ENCODE measurements around the gene TTC21B. TPM values are rescaled to one million over a fixed set of nuclear protein-coding genes. Genes with fewer than 3 reads are reported as not detected.

TTC21B gene
- total RNA-seq, 1 experiment from 2014 or later = 16.3 TPM

DNA sequence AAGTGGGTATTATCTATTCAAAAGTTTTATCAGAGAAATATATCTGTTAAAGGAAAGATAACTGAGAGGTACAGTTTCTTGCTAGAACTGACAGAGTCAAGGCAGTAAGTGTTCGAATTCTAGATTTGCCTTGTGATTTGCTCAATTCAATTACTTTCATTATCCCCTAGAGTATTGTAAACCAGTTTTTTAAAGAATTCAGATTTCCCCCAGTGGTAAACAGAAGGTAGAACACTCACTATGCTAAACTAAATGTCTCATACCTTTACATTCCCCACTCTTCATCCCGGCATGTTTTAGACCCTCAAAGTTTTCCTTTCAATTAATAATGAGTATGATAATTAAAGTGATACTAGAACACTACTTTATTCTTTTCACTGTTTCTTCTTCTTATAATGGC lies 28.6 kb downstream of the TTC21B start:
- DNase-seq (ENCODE audit: low read depth) = no peak

DNA sequence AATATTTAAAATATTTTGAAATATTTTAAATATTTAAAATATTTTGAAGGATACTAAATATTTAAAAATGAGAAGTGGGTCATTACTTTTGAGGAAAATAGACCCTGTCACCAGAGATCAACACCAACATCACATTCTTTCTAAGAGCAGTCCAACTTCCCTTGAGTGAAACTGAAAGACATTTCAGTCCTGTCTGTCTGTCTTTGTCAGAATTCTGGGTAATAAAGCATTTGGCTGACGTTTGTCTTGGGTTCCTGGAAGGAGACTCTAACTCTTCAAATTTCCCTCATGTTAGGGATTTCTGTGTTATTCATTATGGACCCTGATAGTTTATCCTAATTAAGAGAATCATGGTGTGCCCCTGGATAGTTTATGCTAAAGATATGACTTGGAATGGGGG lies 32.8 kb downstream of the TTC21B start:
- DNase-seq (ENCODE audit: low read depth) = no peak

DNA sequence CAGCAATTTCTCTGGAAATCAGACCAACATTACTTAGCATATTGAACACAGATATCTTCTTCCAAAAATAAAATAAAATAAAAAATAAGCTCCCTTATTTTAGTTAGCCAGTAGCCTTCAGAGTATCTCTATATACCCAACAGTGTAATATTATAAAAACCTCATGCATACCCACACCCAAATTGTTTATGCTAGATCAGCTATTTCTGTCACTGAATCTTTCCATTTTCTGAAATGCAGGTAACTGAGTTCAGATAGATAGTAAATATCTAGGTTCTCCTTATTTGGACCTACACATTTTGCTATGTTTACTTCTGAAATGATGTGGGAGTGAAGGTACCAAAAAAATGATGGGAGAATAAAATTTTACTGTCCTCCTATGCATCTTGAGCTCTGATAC lies 39.9 kb downstream of the TTC21B start:
- no peak for DNase-seq (ENCODE audit: low read depth)

DNA sequence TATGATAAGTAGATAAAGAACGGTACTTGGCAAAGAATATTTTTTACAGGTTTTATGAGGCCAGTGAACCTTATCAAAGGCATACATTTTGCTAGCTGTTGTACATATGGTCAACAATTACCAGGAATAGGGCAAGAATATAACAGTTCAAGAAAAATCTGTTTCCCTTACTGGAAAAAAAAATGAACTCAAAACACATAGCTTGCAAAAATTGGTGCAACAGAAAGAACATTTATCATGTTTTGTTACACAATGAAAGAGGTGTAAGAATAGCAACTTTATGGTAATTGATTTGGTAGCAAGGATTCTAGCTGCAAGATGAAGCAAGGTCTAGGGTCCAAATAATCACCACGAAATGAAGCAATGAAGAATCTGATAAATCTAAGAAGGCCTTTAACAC lies 41.6 kb downstream of the TTC21B start:
- no peak for DNase-seq (ENCODE audit: low read depth)

DNA sequence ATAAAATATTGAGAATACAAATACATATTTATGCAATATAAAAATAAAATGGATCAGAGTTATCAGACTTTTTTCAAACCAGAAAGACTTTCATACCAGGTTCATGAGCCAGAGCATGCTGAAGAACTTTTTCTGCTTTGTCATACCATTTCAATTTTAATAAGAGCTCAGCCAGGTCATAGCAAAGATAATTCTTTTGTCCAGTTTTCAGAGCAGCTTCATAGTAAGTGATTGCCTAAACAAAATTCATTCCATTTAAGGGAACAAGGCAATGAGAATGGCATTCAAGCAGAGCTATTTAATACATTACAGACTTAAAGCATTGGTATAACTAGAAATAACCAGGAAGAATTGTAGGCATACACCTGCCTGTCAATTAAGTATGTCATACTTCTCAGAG lies 42.3 kb downstream of the TTC21B start:
- no peak for DNase-seq (ENCODE audit: low read depth)

DNA sequence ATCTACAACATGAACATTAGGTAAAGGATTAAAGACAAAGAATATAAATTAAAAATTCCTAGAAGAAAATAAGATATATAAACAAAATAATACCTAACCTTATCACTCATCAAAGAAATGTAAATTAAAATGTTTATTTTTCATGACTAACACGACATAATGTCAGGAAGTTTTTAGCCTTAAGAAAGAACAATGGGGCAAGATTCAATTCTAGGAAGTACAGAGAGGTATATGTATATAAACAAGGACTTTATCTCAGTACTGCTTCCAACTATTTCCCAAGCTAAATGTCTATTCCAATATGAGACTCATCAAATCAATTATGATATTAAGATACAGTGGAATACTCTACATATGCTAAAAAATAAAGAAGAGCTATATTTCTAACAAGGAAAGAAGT lies 44.1 kb downstream of the TTC21B start:
- DNase-seq (ENCODE audit: low read depth) = no peak

DNA sequence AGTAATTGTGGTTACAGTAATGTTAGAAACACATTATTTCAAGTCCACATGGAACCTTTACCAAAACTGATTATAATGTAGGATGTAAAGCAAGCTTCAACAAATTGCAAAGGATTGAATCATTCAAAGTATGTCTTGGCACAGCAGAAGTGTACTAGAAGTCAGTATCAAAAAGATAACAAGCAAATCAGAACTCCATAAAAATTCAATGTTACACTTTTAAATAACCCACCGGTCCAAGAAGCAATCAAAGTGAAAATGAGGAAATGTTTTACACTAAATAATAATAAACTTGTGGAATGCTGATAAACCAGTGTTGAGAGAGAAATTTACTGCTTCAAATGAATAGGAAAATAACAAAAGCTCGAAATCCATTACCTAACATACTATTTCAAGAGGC lies 47.7 kb downstream of the TTC21B start:
- no peak for DNase-seq (ENCODE audit: low read depth)

DNA sequence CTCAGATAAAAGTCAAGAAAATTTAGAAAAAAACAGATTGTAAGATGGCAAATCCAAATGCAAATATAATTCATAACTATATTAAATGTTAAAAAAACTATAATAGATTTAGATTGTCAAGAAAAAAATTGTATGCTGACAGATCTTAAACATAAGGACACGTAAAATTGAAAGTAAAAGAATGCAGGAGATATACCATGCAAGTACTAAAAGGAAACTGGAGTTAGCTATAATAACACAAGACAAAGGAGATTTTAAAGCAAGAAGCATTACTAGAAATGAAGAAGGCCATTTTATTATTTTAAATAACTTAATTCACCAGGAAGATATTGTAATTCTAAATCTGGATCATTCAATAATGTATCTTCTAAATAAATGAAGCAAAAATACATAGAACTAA lies 48.3 kb downstream of the TTC21B start:
- no peak for DNase-seq (ENCODE audit: low read depth)

DNA sequence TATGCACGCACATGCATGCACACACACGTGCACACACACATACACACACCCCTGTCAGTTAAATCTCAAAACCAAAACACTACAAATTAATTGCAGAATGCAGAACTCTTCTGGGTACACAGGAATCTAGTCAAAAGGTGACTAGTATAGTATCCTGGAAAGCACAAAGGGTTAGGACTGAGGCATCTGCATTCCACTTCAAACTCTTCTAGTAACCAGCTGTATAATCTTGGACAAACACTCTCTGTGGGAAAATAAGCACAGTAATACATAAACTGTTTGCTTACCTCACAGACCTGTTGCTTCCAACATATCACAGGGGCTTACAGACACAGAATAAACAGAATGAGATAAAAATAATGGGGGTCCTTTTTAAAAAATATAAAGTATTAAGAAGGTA lies 49.1 kb downstream of the TTC21B start:
- DNase-seq (ENCODE audit: low read depth) = no peak

DNA sequence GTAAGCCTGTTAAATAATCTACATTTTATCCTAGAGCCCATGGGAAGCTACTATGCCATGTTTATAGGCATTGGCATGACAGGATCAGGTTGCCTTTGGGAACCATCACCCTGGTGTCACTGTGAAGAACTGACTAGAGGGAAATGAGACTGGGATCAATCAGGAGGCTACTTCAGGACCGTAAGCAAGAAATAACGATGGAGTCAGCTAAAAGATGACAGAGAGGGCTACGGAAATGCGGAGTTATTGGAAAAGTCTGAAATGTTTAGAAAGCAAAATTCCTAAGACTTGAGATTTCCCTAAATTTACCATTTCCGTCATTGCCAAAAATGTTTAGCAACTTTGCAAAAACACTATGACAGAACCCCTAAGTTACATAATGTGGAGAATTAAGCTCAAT lies 50.2 kb downstream of the TTC21B start:
- no peak for DNase-seq (ENCODE audit: low read depth)

DNA sequence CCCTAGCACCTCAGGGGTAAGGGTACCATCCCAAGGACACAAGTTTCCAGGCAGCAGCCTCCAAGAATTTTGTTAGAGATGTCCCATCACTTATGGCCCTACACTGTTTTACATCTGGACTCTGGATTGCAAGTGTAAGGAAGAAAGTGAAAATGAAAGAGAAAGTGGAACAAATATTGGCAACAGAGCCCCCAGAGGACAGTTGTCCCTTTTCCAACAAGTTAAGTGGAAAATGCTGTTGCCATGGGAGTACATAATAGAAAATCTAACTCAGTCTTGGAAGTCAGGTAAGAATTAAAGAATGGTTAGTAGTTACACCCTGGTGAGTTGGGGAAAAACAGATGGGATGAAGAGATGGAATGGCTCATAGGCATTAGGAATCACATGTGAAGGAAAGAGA lies 50.6 kb downstream of the TTC21B start:
- peak; percentile 7 for DNase-seq (ENCODE audit: low read depth)

DNA sequence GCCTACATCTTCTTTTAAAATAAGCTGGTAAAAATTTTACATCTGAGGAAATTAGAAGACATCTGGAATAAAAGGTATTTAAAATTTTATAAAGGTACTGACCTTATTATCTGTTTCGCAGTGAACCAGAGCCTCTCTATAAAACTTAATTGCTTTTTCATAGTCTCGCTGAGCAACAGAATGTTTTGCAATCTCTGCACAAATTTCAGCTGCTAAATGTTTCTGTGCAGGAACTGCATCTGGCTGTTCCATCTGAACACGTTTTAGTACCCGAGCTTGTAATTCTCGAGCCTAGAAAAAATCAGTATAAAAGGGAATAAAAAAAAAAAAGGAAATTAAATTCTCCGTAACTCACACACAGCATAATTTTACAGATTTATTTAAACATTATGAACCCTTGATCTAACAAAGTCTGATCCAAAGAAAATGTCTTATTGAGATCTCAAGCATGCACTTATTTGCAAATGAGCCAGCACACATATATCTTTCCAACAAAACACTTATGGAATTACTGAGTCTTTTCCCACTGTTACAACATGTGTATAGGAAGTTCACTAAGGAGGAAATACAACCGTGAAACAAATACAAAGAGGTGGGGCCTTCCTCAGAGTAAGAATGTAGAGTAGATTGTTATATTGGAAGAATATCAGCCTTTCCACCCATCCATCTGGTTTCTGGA lies 51.8 kb downstream of the TTC21B start:
- DNase-seq (ENCODE audit: low read depth) = no peak

DNA sequence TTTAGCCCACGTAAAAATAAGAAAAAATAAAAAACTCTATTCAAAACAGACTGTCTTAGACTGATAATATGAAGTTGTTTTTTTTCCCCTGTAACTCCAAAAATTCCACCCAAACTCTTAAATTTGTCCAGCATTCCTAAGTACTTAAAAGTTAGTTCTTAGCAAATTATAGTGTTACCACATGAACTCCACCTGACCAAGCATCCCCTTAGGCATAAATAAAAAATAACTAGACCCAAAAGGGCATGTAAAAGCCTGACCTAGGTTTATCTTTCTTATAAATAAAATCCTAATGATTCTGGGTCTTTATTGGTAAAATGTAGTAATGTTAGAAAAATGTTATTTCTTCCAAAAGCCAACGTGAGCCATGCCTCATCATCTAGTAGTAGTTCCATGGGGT lies 54.3 kb downstream of the TTC21B start:
- no peak for DNase-seq (ENCODE audit: low read depth)

DNA sequence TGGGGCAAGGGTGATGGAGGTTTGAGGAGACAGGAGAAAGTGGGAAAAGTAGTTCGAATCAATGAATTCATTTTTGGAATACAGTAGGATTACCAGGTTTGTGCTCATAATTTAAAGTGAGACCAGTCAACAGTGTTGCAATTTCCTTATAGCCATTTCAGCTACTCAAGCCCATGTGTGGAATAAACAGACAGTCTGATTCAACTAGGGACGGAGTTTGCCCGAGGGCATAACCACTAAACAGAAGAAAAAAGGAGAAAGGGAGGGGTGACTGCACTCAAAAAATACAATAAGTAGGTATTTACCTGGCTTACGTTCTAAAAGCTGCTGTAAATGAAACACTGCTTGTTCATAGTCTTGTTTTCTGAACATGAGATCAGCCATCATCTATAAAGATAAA lies 55.2 kb downstream of the TTC21B start:
- DNase-seq (ENCODE audit: low read depth) = no peak

DNA sequence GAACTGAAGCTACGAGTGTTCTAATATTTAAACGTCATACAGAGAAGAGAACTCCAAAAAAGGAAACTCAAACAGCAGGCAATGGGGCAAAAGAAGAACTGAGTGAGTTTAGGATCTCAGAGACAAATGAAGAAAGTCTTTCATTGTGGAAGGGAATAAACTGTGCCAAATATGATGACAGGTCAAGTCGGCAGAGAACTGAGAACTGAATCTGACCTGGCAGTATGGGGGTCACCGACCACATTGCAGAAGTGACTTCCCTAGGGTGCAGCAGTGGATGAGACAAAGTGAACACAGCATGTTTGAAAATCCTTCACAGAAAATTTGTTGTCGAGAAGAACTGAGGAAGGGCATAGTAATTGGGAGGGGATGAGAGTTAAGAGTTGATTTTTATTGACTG lies 55.9 kb downstream of the TTC21B start:
- no peak for DNase-seq (ENCODE audit: low read depth)

DNA sequence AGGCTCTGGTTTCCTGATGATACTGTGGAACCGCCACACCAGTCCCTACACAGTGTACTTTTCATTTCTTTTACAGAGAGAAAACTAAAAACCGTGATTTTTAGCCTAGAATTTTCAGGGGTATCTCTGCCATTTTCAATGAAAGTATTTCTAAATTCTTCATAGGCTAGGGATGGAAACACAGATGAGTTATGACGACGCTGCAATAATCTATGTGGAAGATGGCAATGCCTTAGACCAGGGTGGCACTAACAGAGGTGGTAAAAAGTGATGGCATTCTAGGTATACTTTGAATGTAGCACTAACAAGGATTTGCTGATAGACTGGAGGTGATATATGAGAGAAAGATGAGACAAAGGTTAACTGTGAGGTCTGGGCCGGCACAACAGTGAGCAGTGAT lies 56.5 kb downstream of the TTC21B start:
- DNase-seq (ENCODE audit: low read depth) = no peak

DNA sequence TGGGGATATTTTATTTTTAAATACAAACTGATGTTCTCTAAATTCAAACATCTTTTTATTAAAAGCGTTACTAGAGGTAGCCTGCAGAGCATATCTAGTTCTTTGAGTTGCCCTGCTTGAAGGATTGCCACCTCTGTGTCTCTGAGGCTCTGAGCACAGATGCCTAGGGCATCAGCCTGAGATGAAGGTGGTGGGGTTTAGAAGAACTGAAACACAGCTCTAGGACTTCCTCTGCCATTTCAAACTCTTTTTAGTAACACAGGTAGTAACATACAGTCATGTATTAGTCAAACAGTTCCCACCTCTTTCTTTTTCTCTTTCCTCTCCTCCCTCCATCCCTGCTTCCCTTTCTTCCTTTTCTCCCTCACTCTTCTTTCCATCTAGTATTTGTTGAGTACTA lies 57.6 kb downstream of the TTC21B start:
- no peak for DNase-seq (ENCODE audit: low read depth)

DNA sequence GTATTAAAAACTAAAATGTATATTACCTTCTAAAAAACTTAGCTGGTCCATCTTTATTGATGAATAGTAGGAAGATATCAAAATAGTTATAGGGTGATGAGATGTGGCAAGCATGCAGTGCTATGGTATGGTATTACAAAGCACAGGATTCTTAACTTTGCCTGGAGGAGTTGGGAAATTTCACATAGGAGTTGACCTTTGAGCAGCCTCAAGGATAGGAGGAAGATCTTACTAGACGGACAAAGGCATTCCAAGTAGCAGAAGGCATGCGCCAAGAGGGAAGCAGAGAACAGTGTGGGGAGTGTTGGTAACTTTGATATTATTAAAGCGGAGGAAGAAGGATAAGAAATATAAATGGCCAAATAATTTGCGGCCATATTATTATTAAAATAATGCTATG lies 60.0 kb downstream of the TTC21B start:
- DNase-seq (ENCODE audit: low read depth) = no peak

DNA sequence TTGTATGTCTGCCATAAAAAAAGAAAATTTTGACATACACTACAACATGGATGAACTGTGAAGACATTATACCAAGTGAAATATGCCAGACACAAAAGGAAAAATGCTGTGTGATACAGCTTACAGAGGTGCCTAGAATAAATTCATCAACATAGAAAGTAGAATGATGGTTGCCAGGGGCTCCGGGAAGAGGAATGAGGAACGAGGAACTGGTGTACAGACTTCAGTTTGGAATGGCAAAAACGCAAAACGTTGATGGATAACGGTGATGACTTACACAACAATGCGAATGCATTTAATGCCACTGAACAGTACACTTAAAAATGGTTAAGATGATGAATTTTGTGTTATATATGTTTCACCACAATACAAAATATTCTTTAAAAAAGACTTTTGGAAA lies 61.0 kb downstream of the TTC21B start:
- DNase-seq (ENCODE audit: low read depth) = no peak

DNA sequence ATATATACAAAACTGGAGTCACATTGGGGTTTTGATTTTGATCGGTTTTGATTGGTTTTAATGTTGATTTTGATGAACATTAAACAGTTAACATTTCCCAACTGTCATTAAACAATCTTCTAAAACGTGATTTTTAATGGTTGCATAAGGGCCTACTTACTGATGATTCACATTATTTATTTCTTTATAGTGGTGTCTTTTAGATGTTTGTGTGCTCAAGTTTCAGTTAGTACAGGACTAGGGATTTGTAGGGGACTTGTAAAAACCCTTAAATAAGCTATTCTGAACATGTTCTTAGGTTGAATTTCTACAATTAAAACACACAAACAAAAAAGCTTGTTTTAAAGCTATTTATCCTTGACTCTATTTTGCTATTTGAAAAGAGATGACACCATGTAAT lies 61.6 kb downstream of the TTC21B start:
- DNase-seq (ENCODE audit: low read depth) = no peak

DNA sequence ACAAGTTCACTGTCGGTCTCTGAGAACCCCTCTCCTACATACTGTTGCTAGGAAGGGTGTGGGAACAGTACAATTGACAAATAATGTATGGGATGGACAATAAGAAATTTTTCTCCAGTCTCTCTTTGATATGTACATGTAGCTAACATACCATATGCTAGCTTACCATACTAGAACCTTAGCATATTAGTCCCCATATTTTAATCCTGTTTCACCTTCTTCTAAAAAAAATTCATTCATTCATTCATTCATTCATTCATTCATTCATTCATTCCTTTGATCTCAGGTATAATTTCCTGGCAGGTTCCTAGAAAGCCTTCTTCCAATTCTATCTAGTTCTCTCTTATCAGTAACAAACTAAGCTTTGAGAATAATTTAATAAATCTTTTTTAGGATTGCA lies 62.2 kb downstream of the TTC21B start:
- no peak for DNase-seq (ENCODE audit: low read depth)

DNA sequence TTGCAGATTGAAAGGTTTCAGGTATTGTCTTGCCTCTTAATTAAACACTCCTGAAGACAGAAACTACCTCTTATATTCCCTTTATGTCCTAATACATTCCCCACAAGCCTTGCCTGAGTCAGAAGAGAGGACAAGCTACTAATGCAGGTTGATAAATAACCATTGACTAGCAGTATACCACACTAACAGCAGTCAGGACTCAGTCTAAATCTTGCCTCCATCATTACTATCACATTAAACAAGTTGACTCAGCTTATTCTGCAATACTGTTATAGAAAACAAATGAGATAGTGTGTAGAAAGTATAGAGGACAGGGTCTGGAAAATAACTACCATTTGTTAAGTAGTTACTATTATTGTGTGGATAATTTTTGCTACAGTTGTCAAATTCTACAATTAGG lies 63.8 kb downstream of the TTC21B start:
- no peak for DNase-seq (ENCODE audit: low read depth)

DNA sequence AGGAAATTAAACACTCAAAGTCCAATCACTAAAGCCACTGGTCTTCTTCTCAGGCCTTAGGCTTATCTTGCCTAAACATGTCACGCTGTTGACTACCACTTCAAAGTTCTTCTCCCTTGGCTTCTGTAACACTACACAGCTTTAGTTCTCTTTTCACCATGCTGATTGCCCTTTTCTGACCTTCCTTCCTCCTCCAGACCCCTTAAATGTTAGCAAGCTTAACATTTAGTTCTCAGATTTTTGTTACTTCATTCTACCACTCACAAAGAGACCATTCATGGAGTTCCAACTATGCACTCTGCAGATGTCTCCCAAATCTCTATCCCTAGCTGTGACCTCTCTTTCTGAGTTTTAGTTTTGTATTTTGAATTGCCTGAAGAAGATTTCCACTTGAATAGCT lies 64.4 kb downstream of the TTC21B start:
- no peak for DNase-seq (ENCODE audit: low read depth)

DNA sequence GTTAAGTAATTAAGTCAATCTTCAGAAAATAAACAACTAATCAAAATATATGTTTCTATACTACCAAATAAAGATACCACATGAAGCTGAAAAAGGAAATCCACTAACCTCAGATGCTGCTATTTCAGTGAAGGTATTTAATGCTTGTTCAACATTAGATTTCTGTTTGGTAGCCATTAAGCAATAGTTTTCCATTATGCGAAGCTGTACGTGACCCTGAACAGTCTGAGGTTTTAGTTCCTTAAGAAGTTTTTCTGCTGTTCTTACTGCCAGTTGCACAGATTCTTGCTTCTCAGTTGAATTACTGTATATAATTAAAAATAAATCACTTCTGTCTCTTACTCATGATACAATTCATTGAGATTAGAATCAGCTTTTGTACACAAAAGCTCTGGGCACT lies 65.4 kb downstream of the TTC21B start:
- DNase-seq (ENCODE audit: low read depth) = no peak
